K562 (cell line): ENCODE data around the gene LYPLA2. TPM values are rescaled to one million over a fixed set of nuclear protein-coding genes. Genes with fewer than 3 reads are reported as not detected.
A peak's percentile ranks its signal among the peaks of the same experiment; 100 is the strongest.

ENCODE experiments used
- BMI1 ChIP-seq: fragments of 150-350 bp; IDR thresholded peaks from 2 replicates; pipeline ENCODE4 v1.6.1; 2014; ENCODE audit warnings: low read length
- CAMTA2 ChIP-seq: fragments of 250-450 bp; sonication (Bioruptor Pico); conservative IDR thresholded peaks from 2 replicates; pipeline ENCODE4 v1.5.1; 2022
- DPF2 ChIP-seq: fragments of 450-650 bp; IDR thresholded peaks from 2 replicates; pipeline ENCODE4 v1.6.1; 2016
- EGR1 ChIP-seq: fragments of 450-650 bp; conservative IDR thresholded peaks from 2 replicates; pipeline ENCODE4 v1.6.1; 2017; ENCODE audit warnings: mild to moderate bottlenecking
- EHMT2 ChIP-seq: fragments of 450-650 bp; IDR thresholded peaks from 2 replicates; pipeline ENCODE4 v1.6.1; 2018; ENCODE audit warnings: antibody characterized with exemption
- ELF4 ChIP-seq: fragments of 450-650 bp; formaldehyde crosslinking; IDR thresholded peaks from 2 replicates; pipeline ENCODE4 v1.4.0; 2022; ENCODE audit warnings: missing genetic modification characterization
- ETS2 ChIP-seq: IDR thresholded peaks from 2 replicates; pipeline ENCODE4 v1.6.1; 2016; ENCODE audit warnings: borderline replicate concordance, missing genetic modification characterization, mild to moderate bottlenecking, moderate library complexity, missing compliant biosample characterization; ENCODE audit not compliant: poor library complexity, severe bottlenecking
- GTF2A2 ChIP-seq: IDR thresholded peaks from 2 replicates; pipeline ENCODE4 v1.6.1; 2016; ENCODE audit warnings: mild to moderate bottlenecking, missing genetic modification characterization, missing compliant biosample characterization
- KDM5B ChIP-seq: fragments of 200-600 bp; sonication (generic); IDR thresholded peaks from 2 replicates; pipeline ENCODE4 v1.6.1; 2012; ENCODE audit warnings: low read depth, mild to moderate bottlenecking, moderate library complexity, low read length, control low read depth, inconsistent platforms; ENCODE audit not compliant: insufficient replicate concordance
- MTA2 ChIP-seq: fragments of 450-650 bp; IDR thresholded peaks from 2 replicates; pipeline ENCODE4 v1.6.1; 2016; ENCODE audit warnings: low read depth
- MTA3 ChIP-seq: fragments of 450-650 bp; formaldehyde crosslinking; IDR thresholded peaks from 2 replicates; pipeline ENCODE4 v1.6.1; 2017; ENCODE audit warnings: mild to moderate bottlenecking, borderline replicate concordance
- MYBL2 ChIP-seq, 2 experiments: fragments of 450-650 bp in 1 of 2; sonication (generic) in 1 of 2; formaldehyde crosslinking in 1 of 2; IDR thresholded peaks; 2 replicates each; pipeline versions ENCODE4 v1.6.1 to v1.8.1; 2017 to 2022; ENCODE audit warnings: borderline replicate concordance in 1 of 2, inconsistent platforms in 1 of 2, low read depth in 1 of 2, mild to moderate bottlenecking in 1 of 2, missing genetic modification reagents in 1 of 2, moderate library complexity in 1 of 2
- NFE2L1 ChIP-seq: fragments of 450-650 bp; IDR thresholded peaks from 2 replicates; pipeline ENCODE4 v1.6.1; 2016; ENCODE audit warnings: missing genetic modification characterization, low read depth, mild to moderate bottlenecking, missing compliant biosample characterization, moderate library complexity, borderline replicate concordance
- REST ChIP-seq, 2 experiments: fragments of 450-650 bp; formaldehyde crosslinking in 1 of 2; IDR thresholded peaks; 2 replicates each; pipeline versions ENCODE4 v1.4.0 to v1.6.1; 2014 to 2020; ENCODE audit warnings: mild to moderate bottlenecking in 2 of 2, borderline replicate concordance in 1 of 2, low read depth in 1 of 2
- TSC22D4 ChIP-seq: fragments of 450-650 bp; IDR thresholded peaks from 2 replicates; pipeline ENCODE4 v1.6.1; 2016; ENCODE audit warnings: missing genetic modification characterization, missing biosample characterization, control low read depth
- ZKSCAN1 ChIP-seq: fragments of 150-350 bp; IDR thresholded peaks from 2 replicates; pipeline ENCODE4 v1.6.1; 2016; ENCODE audit warnings: low read depth, low read length
- ZNF696 ChIP-seq: fragments of 250-450 bp; sonication (Bioruptor Pico); conservative IDR thresholded peaks from 2 replicates; pipeline ENCODE4 v1.4.0; 2020; ENCODE audit warnings: mild to moderate bottlenecking, moderate library complexity
- ZSCAN32 ChIP-seq: fragments of 450-650 bp; formaldehyde crosslinking; IDR thresholded peaks from 2 replicates; pipeline ENCODE4 v1.4.0; 2020; ENCODE audit warnings: mild to moderate bottlenecking, moderate library complexity
- polyA plus RNA-seq, 8 experiments: library from polyadenylated mRNA; depleted of rRNA in 4 of 8; stranded (reverse) in 5 of 8; unstranded in 3 of 8; fragments of >200 nt; fragmentation: Nextera tagmentation in 2 of 8; fragmentation: Illumina TruSeq in 1 of 8; extraction: Ambion mirVana in 2 of 8; extraction: Trizol in 1 of 8; gene quantifications; 2 replicates each; pipeline versions ENCODE4 v1.2.1 to v1.2.3, GENCODE V29; 2011 to 2014; ENCODE audit warnings: inconsistent platforms in 1 of 8, missing spikeins in 1 of 8
- total RNA-seq, 7 experiments: library from RNA; depleted of rRNA in 6 of 7; stranded (reverse); fragments of >200 nt in 6 of 7; fragmentation: Illumina TruSeq in 2 of 7; extraction: Trizol in 2 of 7; gene quantifications; 2 replicates each; pipeline versions ENCODE4 v1.2.1 to v1.2.3, GENCODE V29; 2011 to 2021; ENCODE audit warnings: low replicate concordance in 1 of 7
- TF ChIP-seq, protein P1 (sequence below): fragments of 450-650 bp; conservative IDR thresholded peaks from 2 replicates; pipeline ENCODE4 v1.6.1; 2016; ENCODE audit warnings: missing genetic modification characterization, low read depth, mild to moderate bottlenecking, control low read depth, missing compliant biosample characterization

LYPLA2 gene
- total and polyA plus RNA-seq, 9 of the 15 experiments (the other 6 are each of a cell fraction or from before 2014, with no cell fraction given), result 3.9 to 128 (median 60.1) TPM

DNA sequence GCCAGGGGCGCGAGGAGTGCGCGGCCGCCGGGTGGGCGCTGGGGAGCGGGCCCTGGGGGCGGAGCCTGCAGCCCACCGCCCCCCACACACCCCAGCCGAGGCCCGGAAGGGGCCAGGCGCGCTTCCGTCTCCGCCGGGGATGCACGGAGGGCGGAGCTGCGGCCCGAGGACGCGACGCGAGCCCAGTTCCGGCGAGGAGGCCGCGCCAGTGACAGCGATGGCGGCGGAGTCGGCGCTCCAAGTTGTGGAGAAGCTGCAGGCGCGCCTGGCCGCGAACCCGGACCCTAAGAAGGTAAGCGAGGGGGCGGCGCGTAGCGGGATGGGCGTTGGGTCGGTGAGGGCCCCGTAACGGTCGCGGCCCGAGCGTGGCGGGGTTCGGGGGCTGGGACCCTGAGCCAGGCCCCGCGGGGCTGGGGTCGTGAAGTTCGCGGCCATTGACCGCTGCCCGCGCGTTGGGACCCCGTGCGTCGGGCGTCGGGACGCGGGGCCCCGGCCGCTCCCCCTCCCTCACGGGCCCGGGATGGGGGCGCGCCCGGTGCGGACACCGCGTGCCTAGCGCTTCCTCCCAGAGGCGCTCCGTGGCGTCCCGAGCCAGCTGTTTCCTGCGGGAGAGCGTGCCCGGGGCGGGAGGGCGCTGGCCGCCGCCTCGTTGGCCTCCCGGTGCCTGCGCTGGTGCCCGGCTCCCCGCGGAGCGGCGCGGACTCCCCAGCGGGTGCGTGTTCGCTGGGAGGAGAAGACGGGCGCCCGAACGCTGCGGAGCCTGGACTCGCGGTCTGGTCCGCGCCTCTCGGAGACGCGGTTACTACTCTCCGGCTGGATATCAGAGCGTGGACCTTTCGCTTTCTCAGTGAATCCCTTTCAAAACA, 47.4 kb upstream of the LYPLA2 start, which contains the start of gene ELOA (continued):
- no peak for TF ChIP-seq TSC22D4 (tag)
- peak; percentile 75 for TF ChIP-seq MTA3
- no peak for TF ChIP-seq NFE2L1
- 0 out of 2 replicates have a peak, but pooled peaks have one; percentile 85 for TF ChIP-seq CAMTA2 (CRISPR knock-in tag)
- TF ChIP-seq ZSCAN32 (CRISPR knock-in tag), result no peak
- TF ChIP-seq MYBL2 (IDR thresholded peaks at IDR 0.05; ENCODE audit: low read depth), result no peak
- TF ChIP-seq MYBL2 (CRISPR knock-in tag; IDR thresholded peaks at IDR 0.05; ENCODE audit: borderline replicate concordance), result no peak
- peak; percentile 28; the same call in 1 of the 2 replicates for TF ChIP-seq EGR1
- TF ChIP-seq GTF2A2, result no peak
- no peak for TF ChIP-seq BMI1
- TF ChIP-seq REST (IDR thresholded peaks at IDR 0.05; ENCODE audit: borderline replicate concordance), result no peak
- TF ChIP-seq REST (CRISPR knock-in tag; IDR thresholded peaks at IDR 0.05; ENCODE audit: low read depth), result no peak
- TF ChIP-seq MTA2, result no peak
- no peak for TF ChIP-seq ZKSCAN1
- TF ChIP-seq KDM5B, result peak; percentile 94
- TF ChIP-seq DPF2, result no peak
- TF ChIP-seq EHMT2, result no peak
- TF ChIP-seq ETS2 (tag), result no peak
- TF ChIP-seq, protein P1, sequence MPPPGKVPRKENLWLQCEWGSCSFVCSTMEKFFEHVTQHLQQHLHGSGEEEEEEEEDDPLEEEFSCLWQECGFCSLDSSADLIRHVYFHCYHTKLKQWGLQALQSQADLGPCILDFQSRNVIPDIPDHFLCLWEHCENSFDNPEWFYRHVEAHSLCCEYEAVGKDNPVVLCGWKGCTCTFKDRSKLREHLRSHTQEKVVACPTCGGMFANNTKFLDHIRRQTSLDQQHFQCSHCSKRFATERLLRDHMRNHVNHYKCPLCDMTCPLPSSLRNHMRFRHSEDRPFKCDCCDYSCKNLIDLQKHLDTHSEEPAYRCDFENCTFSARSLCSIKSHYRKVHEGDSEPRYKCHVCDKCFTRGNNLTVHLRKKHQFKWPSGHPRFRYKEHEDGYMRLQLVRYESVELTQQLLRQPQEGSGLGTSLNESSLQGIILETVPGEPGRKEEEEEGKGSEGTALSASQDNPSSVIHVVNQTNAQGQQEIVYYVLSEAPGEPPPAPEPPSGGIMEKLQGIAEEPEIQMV (tag), result no peak
- no peak for TF ChIP-seq ELF4 (CRISPR knock-in tag)
- no peak for TF ChIP-seq ZNF696 (CRISPR knock-in tag)
